ENCODE measurements around the gene C1QTNF12.

The C1QTNF12 gene

GRCh38 chr1:1238702-1239178, 7.8 kb downstream of the C1QTNF12 start:
- TF ChIP-seq EZH2phosphoT487 (conservative IDR thresholded peaks at IDR 0.05; ENCODE audit: low read length) = no peak
- TF ChIP-seq, protein P1, sequence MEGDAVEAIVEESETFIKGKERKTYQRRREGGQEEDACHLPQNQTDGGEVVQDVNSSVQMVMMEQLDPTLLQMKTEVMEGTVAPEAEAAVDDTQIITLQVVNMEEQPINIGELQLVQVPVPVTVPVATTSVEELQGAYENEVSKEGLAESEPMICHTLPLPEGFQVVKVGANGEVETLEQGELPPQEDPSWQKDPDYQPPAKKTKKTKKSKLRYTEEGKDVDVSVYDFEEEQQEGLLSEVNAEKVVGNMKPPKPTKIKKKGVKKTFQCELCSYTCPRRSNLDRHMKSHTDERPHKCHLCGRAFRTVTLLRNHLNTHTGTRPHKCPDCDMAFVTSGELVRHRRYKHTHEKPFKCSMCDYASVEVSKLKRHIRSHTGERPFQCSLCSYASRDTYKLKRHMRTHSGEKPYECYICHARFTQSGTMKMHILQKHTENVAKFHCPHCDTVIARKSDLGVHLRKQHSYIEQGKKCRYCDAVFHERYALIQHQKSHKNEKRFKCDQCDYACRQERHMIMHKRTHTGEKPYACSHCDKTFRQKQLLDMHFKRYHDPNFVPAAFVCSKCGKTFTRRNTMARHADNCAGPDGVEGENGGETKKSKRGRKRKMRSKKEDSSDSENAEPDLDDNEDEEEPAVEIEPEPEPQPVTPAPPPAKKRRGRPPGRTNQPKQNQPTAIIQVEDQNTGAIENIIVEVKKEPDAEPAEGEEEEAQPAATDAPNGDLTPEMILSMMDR (IDR thresholded peaks at IDR 0.05; ENCODE audit: insufficient read depth, low read length, poor library complexity, severe bottlenecking) = no peak
- Histone ChIP-seq H2AFZ (ENCODE audit: low read depth, low read length, severe bottlenecking) (no peak overlapping the region), H3K36me3 (ENCODE audit: low read length) (no peaks in the 10 kb centered on the region), H3K79me2 (ENCODE audit: insufficient read depth, low read length) (no peaks in the 10 kb centered on the region), H4K20me1 (ENCODE audit: low read depth, low read length) (no peaks in the 10 kb centered on the region), H3K4me3 (ENCODE audit: insufficient read depth, low read length, poor library complexity, severe bottlenecking) (no peak overlapping the region), H3K9ac (ENCODE audit: low read length) (no peak overlapping the region), H3F3A (ENCODE audit: insufficient read depth) (no peaks in the 10 kb centered on the region), H3K27ac (ENCODE audit: low read depth, low read length) (no peak overlapping the region), H3K9me3 (ENCODE audit: insufficient read depth, low read length) (no peaks in the 10 kb centered on the region), H3K4me2 (ENCODE audit: low read depth, low read length, poor library complexity, severe bottlenecking) (no peak overlapping the region), H3K27me3 (ENCODE audit: low read length) (no peaks in the 10 kb centered on the region), H3K9me2 (replicated peaks; ENCODE audit: insufficient read depth, low read length) (no peaks in the 10 kb centered on the region)

- no peak overlapping the region for H2AFZ ChIP-seq (ENCODE audit: low read depth, low read length, severe bottlenecking)
- TF ChIP-seq EZH2phosphoT487 (conservative IDR thresholded peaks at IDR 0.05; ENCODE audit: low read length) = no peak
- TF ChIP-seq, protein P1 (IDR thresholded peaks at IDR 0.05; ENCODE audit: insufficient read depth, low read length, poor library complexity, severe bottlenecking) = no peak
- no peak overlapping the region for H3K27ac ChIP-seq (ENCODE audit: low read depth, low read length)
- no peaks in the 10 kb centered on the region for H3K9me2 ChIP-seq (replicated peaks; ENCODE audit: insufficient read depth, low read length)
- no peak overlapping the region for H3K4me3 ChIP-seq (ENCODE audit: insufficient read depth, low read length, poor library complexity, severe bottlenecking)
- H3K9me3 ChIP-seq (ENCODE audit: insufficient read depth, low read length) = no peaks in the 10 kb centered on the region
- no peak overlapping the region for H3K9ac ChIP-seq (ENCODE audit: low read length)
- H3K79me2 ChIP-seq (ENCODE audit: insufficient read depth, low read length) = no peaks in the 10 kb centered on the region
- no peaks in the 10 kb centered on the region for H4K20me1 ChIP-seq (ENCODE audit: low read depth, low read length)
- no peaks in the 10 kb centered on the region for H3F3A ChIP-seq (ENCODE audit: insufficient read depth)
- no peaks in the 10 kb centered on the region for H3K36me3 ChIP-seq (ENCODE audit: low read length)
- H3K27me3 ChIP-seq (ENCODE audit: low read length) = no peaks in the 10 kb centered on the region
- H3K4me2 ChIP-seq (ENCODE audit: low read depth, low read length, poor library complexity, severe bottlenecking) = no peak overlapping the region
Observed at GRCh38 chr1:1237874-1238701, 8.4 kb downstream of the C1QTNF12 start.

GRCh38 chr1:1236945-1237873, 9.3 kb downstream of the C1QTNF12 start:
- TF ChIP-seq, protein P1 (IDR thresholded peaks at IDR 0.05; ENCODE audit: insufficient read depth, low read length, poor library complexity, severe bottlenecking) = no peak
- no peak for TF ChIP-seq EZH2phosphoT487 (conservative IDR thresholded peaks at IDR 0.05; ENCODE audit: low read length)

More at GRCh38 chr1:1236945-1237873, 9.3 kb downstream of the C1QTNF12 start:
- Histone ChIP-seq H3K9me2 (replicated peaks; ENCODE audit: insufficient read depth, low read length) (no peaks in the 10 kb centered on the region), H3K9ac (ENCODE audit: low read length) (no peak overlapping the region), H3K4me2 (ENCODE audit: low read depth, low read length, poor library complexity, severe bottlenecking) (no peak overlapping the region), H4K20me1 (ENCODE audit: low read depth, low read length) (no peaks in the 10 kb centered on the region), H3K27me3 (ENCODE audit: low read length) (no peaks in the 10 kb centered on the region), H3K36me3 (ENCODE audit: low read length) (no peaks in the 10 kb centered on the region), H3K79me2 (ENCODE audit: insufficient read depth, low read length) (no peaks in the 10 kb centered on the region), H3F3A (ENCODE audit: insufficient read depth) (no peaks in the 10 kb centered on the region), H2AFZ (ENCODE audit: low read depth, low read length, severe bottlenecking) (no peak overlapping the region), H3K27ac (ENCODE audit: low read depth, low read length) (no peak overlapping the region), H3K4me3 (ENCODE audit: insufficient read depth, low read length, poor library complexity, severe bottlenecking) (no peak overlapping the region), H3K9me3 (ENCODE audit: insufficient read depth, low read length) (no peaks in the 10 kb centered on the region)
